Epithelial cell of esophagus (primary cell): ENCODE results near the gene TINCR.

Experiments used
- DNase-seq: peaks from one replicate; pipeline ENCODE4 v3.0.0; 2010; ENCODE audit warnings: low read depth
- H3K4me3 ChIP-seq: 2 replicates; pipeline ENCODE4 v1.5.1; 2011; ENCODE audit warnings: mild to moderate bottlenecking, low read length, control low read depth
- CTCF ChIP-seq: IDR thresholded peaks from 2 replicates; pipeline ENCODE4 v1.5.1; 2011; ENCODE audit warnings: low read depth, mild to moderate bottlenecking, low read length, control low read depth, inconsistent platforms; ENCODE audit not compliant: insufficient read depth; ENCODE audit errors: missing control alignments

Gene TINCR

GRCh38 chr19:5580161-5580571, 12.4 kb upstream of the TINCR start:
- TF ChIP-seq CTCF: no peak
- no peak overlapping the region for H3K4me3 ChIP-seq
- DNase-seq: no peak

GRCh38 chr19:5579697-5580096, 11.9 kb upstream of the TINCR start:
- no peak overlapping the region for H3K4me3 ChIP-seq
- no peak for DNase-seq
- TF ChIP-seq CTCF: no peak

- no peak overlapping the region for H3K4me3 ChIP-seq
- DNase-seq: no peak
- TF ChIP-seq CTCF: no peak
Measured at GRCh38 chr19:5579286-5579685, 11.5 kb upstream of the TINCR start.

- peak; percentile 90 for TF ChIP-seq CTCF
- DNase-seq: peak; percentile 63
- H3K4me3 ChIP-seq: peak overlapping the region; percentile 42
Measured at GRCh38 chr19:5578097-5578846, 10.5 kb upstream of the TINCR start.

GRCh38 chr19:5575590-5575989, 7.8 kb upstream of the TINCR start:
- TF ChIP-seq CTCF: no peak
- H3K4me3 ChIP-seq: no peak overlapping the region
- DNase-seq: no peak

- DNase-seq: no peak
- TF ChIP-seq CTCF: no peak
- no peak overlapping the region for H3K4me3 ChIP-seq
Measured at GRCh38 chr19:5572556-5573286, 5.0 kb upstream of the TINCR start.

- no peak for TF ChIP-seq CTCF
- DNase-seq: no peak
- no peak overlapping the region for H3K4me3 ChIP-seq
Measured at GRCh38 chr19:5571777-5572176, 4.0 kb upstream of the TINCR start.
